LNCAP (cell line): ENCODE data around the gene TARP.

ENCODE experiments used
- TF ChIP-seq, protein P1 (sequence below): fragments of 450-650 bp; IDR thresholded peaks from 2 replicates; pipeline ENCODE4 v1.5.1; 2017; ENCODE audit warnings: mild to moderate bottlenecking

The TARP gene

GRCh38 chr7:38310591-38311101 is 37.2 kb upstream of the TARP start:
- TF ChIP-seq, protein P1, sequence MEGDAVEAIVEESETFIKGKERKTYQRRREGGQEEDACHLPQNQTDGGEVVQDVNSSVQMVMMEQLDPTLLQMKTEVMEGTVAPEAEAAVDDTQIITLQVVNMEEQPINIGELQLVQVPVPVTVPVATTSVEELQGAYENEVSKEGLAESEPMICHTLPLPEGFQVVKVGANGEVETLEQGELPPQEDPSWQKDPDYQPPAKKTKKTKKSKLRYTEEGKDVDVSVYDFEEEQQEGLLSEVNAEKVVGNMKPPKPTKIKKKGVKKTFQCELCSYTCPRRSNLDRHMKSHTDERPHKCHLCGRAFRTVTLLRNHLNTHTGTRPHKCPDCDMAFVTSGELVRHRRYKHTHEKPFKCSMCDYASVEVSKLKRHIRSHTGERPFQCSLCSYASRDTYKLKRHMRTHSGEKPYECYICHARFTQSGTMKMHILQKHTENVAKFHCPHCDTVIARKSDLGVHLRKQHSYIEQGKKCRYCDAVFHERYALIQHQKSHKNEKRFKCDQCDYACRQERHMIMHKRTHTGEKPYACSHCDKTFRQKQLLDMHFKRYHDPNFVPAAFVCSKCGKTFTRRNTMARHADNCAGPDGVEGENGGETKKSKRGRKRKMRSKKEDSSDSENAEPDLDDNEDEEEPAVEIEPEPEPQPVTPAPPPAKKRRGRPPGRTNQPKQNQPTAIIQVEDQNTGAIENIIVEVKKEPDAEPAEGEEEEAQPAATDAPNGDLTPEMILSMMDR: no peak

GRCh38 chr7:38309555-38309954 is 36.1 kb upstream of the TARP start:
- TF ChIP-seq, protein P1: no peak

DNA sequence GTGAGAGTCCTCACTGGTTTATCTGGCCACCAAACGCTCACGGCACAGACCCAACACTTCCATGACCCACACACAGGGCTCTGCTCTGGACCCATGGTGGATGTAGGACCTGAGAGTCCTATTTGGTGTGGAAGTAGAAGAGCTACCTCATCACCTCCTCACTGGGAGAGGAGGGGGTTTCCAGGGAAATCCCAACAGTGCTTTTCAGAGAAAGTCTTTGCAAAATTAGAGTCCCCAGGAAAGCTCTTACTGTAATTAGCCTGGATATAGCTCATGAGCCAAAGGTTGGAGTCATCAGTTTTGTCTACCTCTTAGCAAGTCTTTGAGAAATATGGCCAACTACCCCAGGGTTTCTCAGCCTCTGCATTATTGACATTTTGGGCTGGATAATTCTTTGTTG is 34.7 kb upstream of the TARP start:
- TF ChIP-seq, protein P1: no peak

DNA sequence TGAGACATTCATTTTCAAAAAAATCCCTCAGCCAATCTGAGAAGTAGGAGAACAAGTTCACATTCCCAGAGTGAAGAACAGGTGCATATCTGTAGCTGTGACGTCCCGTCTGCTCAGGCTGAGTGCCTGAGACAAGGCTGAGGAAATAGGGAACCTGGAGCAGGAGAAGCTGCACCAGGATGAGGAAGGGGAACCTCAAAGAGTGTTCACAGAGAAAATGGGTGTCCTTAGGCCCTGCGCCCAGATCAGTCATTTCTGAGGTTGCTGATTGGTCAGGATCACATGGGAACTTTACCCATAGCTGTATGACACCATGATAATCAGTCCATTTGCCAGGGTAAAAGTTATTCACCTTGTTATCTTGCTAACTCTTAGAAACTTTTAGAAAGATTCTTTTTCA is 34.2 kb upstream of the TARP start:
- TF ChIP-seq, protein P1: no peak

DNA sequence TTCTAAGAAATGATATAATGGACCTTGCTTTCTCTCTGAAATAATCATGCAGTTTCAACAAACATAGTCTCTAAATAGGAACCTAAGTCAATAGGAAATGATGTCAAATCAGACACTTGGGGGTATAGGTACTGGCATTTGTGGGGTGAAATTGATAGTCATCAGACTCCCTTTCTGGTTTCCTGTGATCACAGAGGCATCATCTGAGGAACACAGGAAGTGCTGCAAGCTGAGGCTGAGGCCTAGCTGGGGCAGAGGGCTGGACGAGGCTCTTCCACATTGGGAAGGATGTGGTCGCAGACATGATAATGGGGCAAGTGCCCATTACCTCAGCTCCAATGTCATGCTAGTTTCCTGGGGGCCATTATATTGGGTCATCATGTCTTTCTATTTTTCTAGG is 33.5 kb upstream of the TARP start:
- TF ChIP-seq, protein P1: no peak

DNA sequence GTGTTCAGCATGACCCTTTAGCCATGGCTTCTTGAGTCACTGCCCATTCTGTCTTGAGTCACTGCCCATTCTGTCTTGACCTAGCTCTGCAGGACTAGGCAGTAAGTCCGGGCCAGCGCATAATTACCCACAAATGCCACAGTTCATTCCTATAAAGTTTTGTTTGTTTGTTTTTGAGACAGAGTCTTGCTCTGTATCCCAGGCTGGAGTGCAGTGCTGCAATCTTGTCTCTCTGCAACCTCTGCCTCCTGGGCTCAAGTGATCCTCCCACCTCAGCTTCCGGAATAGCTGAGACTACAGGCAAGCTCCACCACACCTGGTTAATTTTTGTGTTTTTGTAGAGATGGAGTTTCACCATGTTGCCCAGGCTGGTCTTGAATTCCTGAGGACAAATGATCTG is 32.7 kb upstream of the TARP start:
- TF ChIP-seq, protein P1: no peak

DNA sequence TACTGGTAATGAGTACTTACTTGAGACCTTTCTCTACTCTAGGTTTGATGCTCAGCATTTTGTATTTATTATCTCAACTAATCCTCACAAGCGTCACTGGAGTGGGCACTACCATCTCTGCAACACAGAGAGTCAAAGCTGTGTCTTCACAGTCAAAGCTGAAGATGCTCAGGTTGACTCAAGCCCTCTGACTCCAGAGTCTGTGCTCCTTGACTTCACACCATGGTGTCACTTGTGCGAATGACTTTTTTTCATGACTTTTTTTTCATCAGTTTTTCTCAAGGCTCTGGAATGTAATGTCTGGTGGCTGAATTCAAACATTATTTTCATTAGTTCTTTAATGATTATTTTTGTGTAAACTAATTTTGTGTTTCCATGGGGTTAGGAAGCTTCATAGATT is 30.4 kb upstream of the TARP start:
- TF ChIP-seq, protein P1: no peak

DNA sequence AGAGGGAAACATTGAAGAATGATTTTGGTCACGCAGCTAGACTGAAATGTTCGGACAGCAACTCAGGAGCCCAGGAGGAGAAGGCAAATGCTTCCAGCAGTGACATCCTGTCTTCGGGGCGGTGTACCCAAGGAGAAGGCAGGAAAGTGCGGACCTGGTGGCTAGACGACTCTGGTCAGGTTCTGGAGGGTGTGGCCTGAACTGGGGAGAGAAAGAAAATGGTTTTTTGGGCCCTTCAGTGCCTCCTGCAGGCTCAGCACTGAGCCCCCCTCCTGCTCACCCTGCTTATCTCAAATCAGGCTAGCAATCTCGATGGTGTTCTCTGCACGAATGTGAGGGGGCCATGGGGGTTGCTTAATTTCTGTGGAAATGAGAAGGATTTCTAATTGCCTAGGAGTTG is 26.7 kb upstream of the TARP start:
- TF ChIP-seq, protein P1: no peak
